HEK293 (cell line): ENCODE results near the gene LMO7.

Experiments
- CTCF ChIA-PET: fragments of 350-600 bp; formaldehyde crosslinking; extraction: SDS; loops from one replicate; lab custom pipeline; 2021; ENCODE audit warnings: antibody characterized with exemption; lab: Yijun Ruan, JAX
- POLR2A ChIA-PET: fragments of 300-600 bp; formaldehyde crosslinking; extraction: SDS; loops from one replicate; lab custom pipeline; 2020; ENCODE audit warnings: antibody characterized with exemption, inconsistent platforms; lab: Yijun Ruan, JAX
- H3K27ac ChIP-seq: fragments of 200-500 bp; sonication (Bioruptor generic); 2 replicates; pipeline ENCODE4 v1.5.1; 2014; ENCODE audit warnings: low read depth, low read length, control low read depth, inconsistent platforms; ENCODE audit errors: extremely low read depth
- H3K36me3 ChIP-seq, 2 experiments: fragments of 200-500 bp in 1 of 2; sonication (Bioruptor generic) in 1 of 2; 1 replicate in 1 of 2; 2 replicates in 1 of 2; pipeline ENCODE4 v1.5.1; 2014 to 2017; ENCODE audit warnings: inconsistent platforms in 2 of 2, low read length in 2 of 2; ENCODE audit not compliant: control insufficient read depth in 2 of 2, insufficient read depth in 1 of 2
- H3K4me1 ChIP-seq: fragments of 200-500 bp; sonication (Bioruptor generic); 2 replicates; pipeline ENCODE4 v1.5.1; 2014; ENCODE audit warnings: mild to moderate bottlenecking, low read length, inconsistent platforms; ENCODE audit not compliant: control insufficient read depth, insufficient read depth
- H3K4me3 ChIP-seq: 2 replicates; pipeline ENCODE4 v1.5.1; 2011; ENCODE audit warnings: low read depth, mild to moderate bottlenecking, control low read depth, low read length, moderate library complexity
- H3K9me3 ChIP-seq: fragments of 200-500 bp; sonication (Bioruptor generic); 2 replicates; pipeline ENCODE4 v1.5.1; 2014; ENCODE audit warnings: low read depth, low read length, inconsistent platforms; ENCODE audit not compliant: control insufficient read depth, insufficient read depth
- KLF1 ChIP-seq: fragments of 450-650 bp; formaldehyde crosslinking; IDR thresholded peaks from 2 replicates; pipeline ENCODE4 v1.5.1; 2016; ENCODE audit warnings: missing biosample characterization, missing genetic modification characterization
- KLF7 ChIP-seq: fragments of 450-650 bp; formaldehyde crosslinking; IDR thresholded peaks from 2 replicates; pipeline ENCODE4 v1.5.1; 2016; ENCODE audit warnings: missing biosample characterization, missing genetic modification characterization, borderline replicate concordance
- PBX3 ChIP-seq: sonication (generic); formaldehyde crosslinking; IDR thresholded peaks from 2 replicates; pipeline ENCODE4 v1.8.1; 2022; ENCODE audit warnings: mild to moderate bottlenecking, moderate library complexity, missing genetic modification reagents
- PRDM1 ChIP-seq: fragments of 450-650 bp; formaldehyde crosslinking; IDR thresholded peaks from 2 replicates; pipeline ENCODE4; 2016; ENCODE audit warnings: missing biosample characterization, missing genetic modification characterization
- SCRT2 ChIP-seq: fragments of 450-650 bp; formaldehyde crosslinking; IDR thresholded peaks from 2 replicates; pipeline ENCODE4 v1.5.1; 2016; ENCODE audit warnings: missing biosample characterization, missing genetic modification characterization
- SP7 ChIP-seq: fragments of 450-650 bp; formaldehyde crosslinking; IDR thresholded peaks from 2 replicates; pipeline ENCODE4 v1.5.1; 2016; ENCODE audit warnings: missing biosample characterization, missing genetic modification characterization
- TRIM28 ChIP-seq: IDR thresholded peaks from 2 replicates; pipeline ENCODE4 v1.6.1; 2011; ENCODE audit warnings: low read length, control low read depth, borderline replicate concordance
- WT1 ChIP-seq: fragments of 450-650 bp; formaldehyde crosslinking; IDR thresholded peaks from 2 replicates; pipeline ENCODE4 v1.5.1; 2016; ENCODE audit warnings: missing biosample characterization, missing genetic modification characterization
- ZBTB17 ChIP-seq: fragments of 450-650 bp; formaldehyde crosslinking; IDR thresholded peaks from 2 replicates; pipeline ENCODE4 v1.5.1; 2016; ENCODE audit warnings: missing biosample characterization, missing genetic modification characterization
- ZBTB44 ChIP-seq: fragments of 450-650 bp; IDR thresholded peaks from 2 replicates; pipeline ENCODE4 v1.5.1; 2018; ENCODE audit warnings: missing biosample characterization, mild to moderate bottlenecking, missing genetic modification characterization
- ZBTB48 ChIP-seq: fragments of 450-650 bp; formaldehyde crosslinking; IDR thresholded peaks from 2 replicates; pipeline ENCODE4 v1.5.1; 2016; ENCODE audit warnings: missing biosample characterization, missing genetic modification characterization
- ZBTB7A ChIP-seq: fragments of 450-650 bp; formaldehyde crosslinking; IDR thresholded peaks from 2 replicates; pipeline ENCODE4 v1.5.1; 2016; ENCODE audit warnings: low read depth, missing biosample characterization, missing genetic modification characterization
- ZFP69B ChIP-seq: fragments of 450-650 bp; formaldehyde crosslinking; IDR thresholded peaks from 2 replicates; pipeline ENCODE4 v1.5.1; 2016; ENCODE audit warnings: missing biosample characterization, missing genetic modification characterization
- ZNF112 ChIP-seq: fragments of 450-650 bp; formaldehyde crosslinking; IDR thresholded peaks from 2 replicates; pipeline ENCODE4 v1.5.0; 2017; ENCODE audit warnings: missing biosample characterization, missing genetic modification characterization
- ZNF121 ChIP-seq: fragments of 450-650 bp; formaldehyde crosslinking; IDR thresholded peaks from 2 replicates; pipeline ENCODE4 v1.5.1; 2016; ENCODE audit warnings: missing biosample characterization, missing genetic modification characterization
- ZNF132 ChIP-seq: fragments of 450-650 bp; formaldehyde crosslinking; IDR thresholded peaks from 2 replicates; pipeline ENCODE4 v1.5.1; 2017; ENCODE audit warnings: missing biosample characterization, missing genetic modification characterization, borderline replicate concordance
- ZNF221 ChIP-seq: fragments of 450-650 bp; formaldehyde crosslinking; IDR thresholded peaks from 2 replicates; pipeline ENCODE4 v1.5.1; 2017; ENCODE audit warnings: missing biosample characterization, missing genetic modification characterization, borderline replicate concordance
- ZNF391 ChIP-seq: fragments of 450-650 bp; formaldehyde crosslinking; IDR thresholded peaks from 2 replicates; pipeline ENCODE4 v1.5.1; 2016; ENCODE audit warnings: low read depth, missing biosample characterization, missing genetic modification characterization, borderline replicate concordance
- ZNF394 ChIP-seq: fragments of 450-650 bp; formaldehyde crosslinking; IDR thresholded peaks from 2 replicates; pipeline ENCODE4 v1.5.1; 2016; ENCODE audit warnings: missing biosample characterization, missing genetic modification characterization, mild to moderate bottlenecking, moderate library complexity, borderline replicate concordance
- ZNF521 ChIP-seq: fragments of 450-650 bp; formaldehyde crosslinking; IDR thresholded peaks from 2 replicates; pipeline ENCODE4 v1.5.1; 2017; ENCODE audit warnings: missing biosample characterization, mild to moderate bottlenecking, missing genetic modification characterization
- ZNF529 ChIP-seq: fragments of 450-650 bp; formaldehyde crosslinking; IDR thresholded peaks from 2 replicates; pipeline ENCODE4 v1.5.1; 2017; ENCODE audit warnings: missing genetic modification characterization, missing biosample characterization; ENCODE audit not compliant: insufficient replicate concordance
- ZNF623 ChIP-seq: fragments of 450-650 bp; formaldehyde crosslinking; IDR thresholded peaks from 2 replicates; pipeline ENCODE4 v1.5.1; 2016; ENCODE audit warnings: missing biosample characterization, missing genetic modification characterization
- ZNF626 ChIP-seq: fragments of 450-650 bp; sonication (Bioruptor Pico); formaldehyde crosslinking; IDR thresholded peaks from 2 replicates; pipeline ENCODE4 v1.5.1; 2018; ENCODE audit warnings: missing biosample characterization, missing genetic modification characterization, inconsistent platforms
- ZNF768 ChIP-seq: fragments of 450-650 bp; formaldehyde crosslinking; IDR thresholded peaks from 2 replicates; pipeline ENCODE4 v1.5.1; 2018; ENCODE audit warnings: missing biosample characterization, mild to moderate bottlenecking, missing genetic modification characterization
- TF ChIP-seq, protein P1 (sequence below): fragments of 450-650 bp; formaldehyde crosslinking; IDR thresholded peaks from 2 replicates; pipeline ENCODE4 v1.5.1; 2016; ENCODE audit warnings: missing biosample characterization, missing genetic modification characterization
- TF ChIP-seq, protein P2 (sequence below): fragments of 450-650 bp; formaldehyde crosslinking; IDR thresholded peaks from 2 replicates; pipeline ENCODE4 v1.5.1; 2016; ENCODE audit warnings: missing biosample characterization, missing genetic modification characterization

The LMO7 gene

DNA sequence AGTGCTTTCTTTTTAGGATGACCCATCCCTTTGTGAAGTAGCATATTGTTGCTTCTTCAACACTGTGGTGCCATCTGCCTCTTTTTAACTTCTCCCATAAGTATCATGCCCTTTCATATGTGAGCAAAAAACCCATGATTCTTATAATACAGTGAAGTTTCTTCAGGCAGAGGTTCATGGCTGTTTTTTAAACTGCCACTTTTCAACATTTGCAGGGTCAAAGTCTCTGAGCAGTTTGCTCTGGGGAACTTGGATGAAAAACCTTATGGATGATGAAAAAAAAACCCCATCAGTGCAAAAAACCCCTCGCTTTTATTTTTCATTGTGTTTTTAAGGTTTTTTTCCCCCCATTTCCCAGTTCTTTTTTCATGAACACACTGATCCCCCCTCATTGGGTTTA, 158.5 kb downstream of the LMO7 start:
- Histone ChIP-seq H3K36me3 (peaks cover 0 to 9% of the 10 kb centered on the region in 2 experiments; a peak in 1 of 3 replicates), H3K9me3 (no peaks in the 10 kb centered on the region), H3K4me3 (no peak overlapping the region), H3K4me1 (no peaks in the 10 kb centered on the region), H3K27ac (no peak overlapping the region)
- POLR2A ChIA-PET = no interaction called here
- TF ChIP-seq KLF7 (no peak), ZNF391 (tag by site-specific recombination) (no peak), ZNF529 (tag by site-specific recombination) (no peak), SCRT2 (tag by site-specific recombination) (no peak), ZNF768 (tag by site-specific recombination) (no peak)
- CTCF ChIA-PET = no interaction called here

DNA sequence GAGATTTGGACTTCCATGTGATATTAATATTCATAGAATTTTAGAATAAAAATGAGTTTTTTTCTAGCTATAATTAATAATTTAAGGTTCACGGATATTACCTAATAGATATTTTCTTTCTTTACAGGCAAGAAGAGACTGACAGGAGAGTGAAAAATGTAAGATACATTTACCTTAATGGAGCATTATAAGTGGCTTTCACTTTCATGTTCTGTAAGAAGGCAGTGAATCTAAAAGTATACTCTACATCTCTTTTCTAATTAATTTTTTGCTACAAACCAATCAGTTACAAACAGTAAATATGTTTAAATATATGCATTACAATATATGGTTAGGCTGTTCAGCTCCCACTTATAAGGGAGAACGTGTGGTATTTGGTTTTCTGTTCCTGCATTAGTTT, 159.1 kb downstream of the LMO7 start:
- TF ChIP-seq ZNF623 (tag by site-specific recombination) (no peak), ZNF132 (no peak), PBX3 (no peak), WT1 (no peak), ZNF394 (tag by site-specific recombination) (no peak), KLF1 (tag by site-specific recombination) (no peak), ZNF121 (tag by site-specific recombination) (no peak), ZBTB44 (tag by site-specific recombination) (no peak), ZNF626 (tag by site-specific recombination) (no peak), ZBTB7A (tag by site-specific recombination) (no peak), ZNF521 (no peak)
- Histone ChIP-seq H3K4me1 (no peaks in the 10 kb centered on the region), H3K36me3 (peaks cover 0 to 9% of the 10 kb centered on the region in 2 experiments; a peak in 1 of 3 replicates), H3K27ac (no peak overlapping the region), H3K4me3 (no peak overlapping the region), H3K9me3 (no peaks in the 10 kb centered on the region)
- ChIA-PET CTCF (interaction anchor here (1.2 kb wide), 1 partner anchor 99 kb away, joined by 3 read pairs; no protein-coding TSS in a partner anchor), POLR2A (no interaction called here)

DNA sequence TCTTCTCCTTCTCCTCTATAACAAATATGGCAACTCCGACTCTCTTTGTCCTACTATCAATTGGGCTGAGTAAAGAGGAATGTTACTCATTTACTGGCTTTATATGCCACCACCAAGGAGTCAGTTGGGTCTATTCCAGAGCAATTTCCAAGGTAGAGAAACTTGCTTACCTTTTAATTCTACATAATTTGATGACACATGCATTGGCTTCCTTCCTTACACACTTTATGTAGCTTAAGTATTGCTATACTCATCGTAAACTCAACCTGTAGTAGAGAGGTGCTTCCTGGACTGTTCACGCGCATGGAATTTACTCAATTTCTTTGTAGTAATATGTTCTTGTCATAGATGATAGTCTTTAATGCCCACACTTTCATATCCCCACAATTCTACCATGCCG, 160.7 kb downstream of the LMO7 start:
- Histone ChIP-seq H3K36me3 (peaks cover 0 to 12% of the 10 kb centered on the region in 2 experiments; a peak in 1 of 3 replicates), H3K9me3 (no peaks in the 10 kb centered on the region), H3K4me1 (no peaks in the 10 kb centered on the region), H3K27ac (no peak overlapping the region), H3K4me3 (no peak overlapping the region)
- POLR2A ChIA-PET = no interaction called here
- CTCF ChIA-PET = no interaction called here
- TF ChIP-seq SP7 (tag by site-specific recombination) = no peak
- no peak for TF ChIP-seq ZFP69B
- no peak for TF ChIP-seq ZBTB48 (tag by site-specific recombination)
- no peak for TF ChIP-seq ZNF221 (tag by site-specific recombination)
- TF ChIP-seq, protein P1, sequence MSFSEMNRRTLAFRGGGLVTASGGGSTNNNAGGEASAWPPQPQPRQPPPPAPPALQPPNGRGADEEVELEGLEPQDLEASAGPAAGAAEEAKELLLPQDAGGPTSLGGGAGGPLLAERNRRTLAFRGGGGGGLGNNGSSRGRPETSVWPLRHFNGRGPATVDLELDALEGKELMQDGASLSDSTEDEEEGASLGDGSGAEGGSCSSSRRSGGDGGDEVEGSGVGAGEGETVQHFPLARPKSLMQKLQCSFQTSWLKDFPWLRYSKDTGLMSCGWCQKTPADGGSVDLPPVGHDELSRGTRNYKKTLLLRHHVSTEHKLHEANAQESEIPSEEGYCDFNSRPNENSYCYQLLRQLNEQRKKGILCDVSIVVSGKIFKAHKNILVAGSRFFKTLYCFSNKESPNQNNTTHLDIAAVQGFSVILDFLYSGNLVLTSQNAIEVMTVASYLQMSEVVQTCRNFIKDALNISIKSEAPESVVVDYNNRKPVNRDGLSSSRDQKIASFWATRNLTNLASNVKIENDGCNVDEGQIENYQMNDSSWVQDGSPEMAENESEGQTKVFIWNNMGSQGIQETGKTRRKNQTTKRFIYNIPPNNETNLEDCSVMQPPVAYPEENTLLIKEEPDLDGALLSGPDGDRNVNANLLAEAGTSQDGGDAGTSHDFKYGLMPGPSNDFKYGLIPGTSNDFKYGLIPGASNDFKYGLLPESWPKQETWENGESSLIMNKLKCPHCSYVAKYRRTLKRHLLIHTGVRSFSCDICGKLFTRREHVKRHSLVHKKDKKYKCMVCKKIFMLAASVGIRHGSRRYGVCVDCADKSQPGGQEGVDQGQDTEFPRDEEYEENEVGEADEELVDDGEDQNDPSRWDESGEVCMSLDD (tag by site-specific recombination) = no peak
- TF ChIP-seq, protein P2, sequence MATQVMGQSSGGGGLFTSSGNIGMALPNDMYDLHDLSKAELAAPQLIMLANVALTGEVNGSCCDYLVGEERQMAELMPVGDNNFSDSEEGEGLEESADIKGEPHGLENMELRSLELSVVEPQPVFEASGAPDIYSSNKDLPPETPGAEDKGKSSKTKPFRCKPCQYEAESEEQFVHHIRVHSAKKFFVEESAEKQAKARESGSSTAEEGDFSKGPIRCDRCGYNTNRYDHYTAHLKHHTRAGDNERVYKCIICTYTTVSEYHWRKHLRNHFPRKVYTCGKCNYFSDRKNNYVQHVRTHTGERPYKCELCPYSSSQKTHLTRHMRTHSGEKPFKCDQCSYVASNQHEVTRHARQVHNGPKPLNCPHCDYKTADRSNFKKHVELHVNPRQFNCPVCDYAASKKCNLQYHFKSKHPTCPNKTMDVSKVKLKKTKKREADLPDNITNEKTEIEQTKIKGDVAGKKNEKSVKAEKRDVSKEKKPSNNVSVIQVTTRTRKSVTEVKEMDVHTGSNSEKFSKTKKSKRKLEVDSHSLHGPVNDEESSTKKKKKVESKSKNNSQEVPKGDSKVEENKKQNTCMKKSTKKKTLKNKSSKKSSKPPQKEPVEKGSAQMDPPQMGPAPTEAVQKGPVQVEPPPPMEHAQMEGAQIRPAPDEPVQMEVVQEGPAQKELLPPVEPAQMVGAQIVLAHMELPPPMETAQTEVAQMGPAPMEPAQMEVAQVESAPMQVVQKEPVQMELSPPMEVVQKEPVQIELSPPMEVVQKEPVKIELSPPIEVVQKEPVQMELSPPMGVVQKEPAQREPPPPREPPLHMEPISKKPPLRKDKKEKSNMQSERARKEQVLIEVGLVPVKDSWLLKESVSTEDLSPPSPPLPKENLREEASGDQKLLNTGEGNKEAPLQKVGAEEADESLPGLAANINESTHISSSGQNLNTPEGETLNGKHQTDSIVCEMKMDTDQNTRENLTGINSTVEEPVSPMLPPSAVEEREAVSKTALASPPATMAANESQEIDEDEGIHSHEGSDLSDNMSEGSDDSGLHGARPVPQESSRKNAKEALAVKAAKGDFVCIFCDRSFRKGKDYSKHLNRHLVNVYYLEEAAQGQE (tag by site-specific recombination) = no peak
- no peak for TF ChIP-seq TRIM28
- no peak for TF ChIP-seq ZBTB17 (tag by site-specific recombination)
- no peak for TF ChIP-seq PRDM1 (tag by site-specific recombination)
- TF ChIP-seq ZNF112 (tag by site-specific recombination) = no peak
